ENCODE measurements around the gene FLNC. TPM values are rescaled to one million over a fixed set of nuclear protein-coding genes. Genes with fewer than 3 reads are reported as not detected.

Gene FLNC
- total RNA-seq, 1 donor from 2014 or later: 31.9 TPM

DNA sequence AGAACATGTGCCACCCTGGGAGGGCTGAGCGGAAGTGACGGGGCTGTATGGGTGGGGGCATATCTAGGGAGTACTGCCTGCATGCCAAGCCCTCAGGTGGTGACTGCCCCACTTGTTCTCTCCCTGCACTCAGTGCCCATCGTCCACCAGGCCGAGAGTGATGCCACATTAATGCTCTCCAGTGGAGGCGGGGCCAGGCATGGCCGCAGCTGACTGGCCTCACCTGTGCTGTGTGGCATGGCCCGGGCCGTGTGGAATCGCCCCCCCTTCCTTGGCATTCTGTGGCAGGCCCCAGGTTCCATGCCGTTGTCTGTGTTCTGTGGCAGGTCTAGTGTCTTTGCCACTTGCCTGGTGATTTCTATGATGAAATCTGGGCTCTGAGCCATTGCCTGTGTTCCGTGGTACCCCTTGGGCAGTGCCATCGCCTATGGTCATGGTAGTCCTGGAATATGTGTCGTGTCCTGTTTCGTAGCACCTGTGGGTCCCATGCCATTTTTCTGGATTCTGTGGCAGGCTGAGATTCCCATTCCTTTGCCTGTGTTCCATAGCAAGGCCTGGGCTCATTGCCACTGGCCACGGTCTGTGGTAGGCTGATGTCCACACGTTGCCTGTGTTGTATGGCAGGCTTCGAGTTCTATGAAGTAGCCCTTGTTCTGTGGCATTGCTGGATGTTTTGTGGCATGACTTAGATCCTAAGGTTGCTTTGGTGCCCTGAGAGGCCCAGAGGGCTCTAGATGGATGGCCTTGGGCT lies 8.9 kb downstream of the FLNC start:
- no peak for TF ChIP-seq CTCF (IDR thresholded peaks at IDR 0.05)
- TF ChIP-seq POLR2A (IDR thresholded peaks at IDR 0.05): no peak
- TF ChIP-seq POLR2AphosphoS5 (IDR thresholded peaks at IDR 0.05; ENCODE audit: insufficient read depth in 1 of 2, low read depth in 1 of 2): no peak
- H3K4me3 ChIP-seq: no peak overlapping the region
- H3K27ac ChIP-seq: no peak overlapping the region
- H3K9me3 ChIP-seq: no peaks in the 10 kb centered on the region
- peaks cover 2% of the 10 kb centered on the region for H3K4me1 ChIP-seq
- peaks cover 0 to 42% of the 10 kb centered on the region in 2 donors for H3K36me3 ChIP-seq
- DNase-seq (ENCODE audit: extremely low spot score in 2 of 2): no peak
- intact Hi-C loops (cut with DNase I): no loop called here
- H3K27me3 ChIP-seq: no peaks in the 10 kb centered on the region

- Histone ChIP-seq H3K27me3 (no peaks in the 10 kb centered on the region), H3K4me3 (no peak overlapping the region), H3K4me1 (no peaks in the 10 kb centered on the region), H3K27ac (no peak overlapping the region), H3K9me3 (no peaks in the 10 kb centered on the region), H3K36me3 (peaks cover 0 to 47% of the 10 kb centered on the region in 2 donors)
- TF ChIP-seq POLR2AphosphoS5 (IDR thresholded peaks at IDR 0.05; ENCODE audit: insufficient read depth in 1 of 2, low read depth in 1 of 2) (no peak), POLR2A (IDR thresholded peaks at IDR 0.05) (no peak), CTCF (IDR thresholded peaks at IDR 0.05) (no peak)
- DNase-seq (ENCODE audit: extremely low spot score in 2 of 2): no peak
- intact Hi-C loops (cut with DNase I): no loop called here
These were observed 9.6 kb downstream of the FLNC start for GRCh38 chr7:128839751-128840177.

GRCh38 chr7:128840326-128841170 lies 10.3 kb downstream of the FLNC start:
- TF ChIP-seq POLR2A (IDR thresholded peaks at IDR 0.05): no peak
- no peak for TF ChIP-seq POLR2AphosphoS5 (IDR thresholded peaks at IDR 0.05; ENCODE audit: insufficient read depth in 1 of 2, low read depth in 1 of 2)
- TF ChIP-seq CTCF (IDR thresholded peaks at IDR 0.05): no peak
- H3K4me1 ChIP-seq: no peaks in the 10 kb centered on the region
- no peak for DNase-seq (ENCODE audit: extremely low spot score in 2 of 2)
- intact Hi-C loops (cut with DNase I): no loop called here
- H3K27ac ChIP-seq: no peak overlapping the region
- H3K36me3 ChIP-seq: peaks cover 0 to 50% of the 10 kb centered on the region in 2 donors
- no peak overlapping the region for H3K4me3 ChIP-seq
- H3K9me3 ChIP-seq: no peaks in the 10 kb centered on the region
- H3K27me3 ChIP-seq: no peaks in the 10 kb centered on the region

- Histone ChIP-seq H3K9me3 (no peaks in the 10 kb centered on the region), H3K27me3 (no peaks in the 10 kb centered on the region), H3K36me3 (peaks cover 0 to 50% of the 10 kb centered on the region in 2 donors), H3K4me3 (no peak overlapping the region), H3K27ac (no peak overlapping the region), H3K4me1 (no peaks in the 10 kb centered on the region)
- intact Hi-C loops (cut with DNase I): no loop called here
- DNase-seq (ENCODE audit: extremely low spot score in 2 of 2): no peak
- TF ChIP-seq POLR2A (IDR thresholded peaks at IDR 0.05) (no peak), CTCF (IDR thresholded peaks at IDR 0.05) (no peak), POLR2AphosphoS5 (IDR thresholded peaks at IDR 0.05; ENCODE audit: insufficient read depth in 1 of 2, low read depth in 1 of 2) (no peak)
These were observed 11.0 kb downstream of the FLNC start for GRCh38 chr7:128841171-128841690.
